Psoas muscle (tissue), 8 donors: Measurements from ENCODE around the gene DNAJB8. TPM values are rescaled to one million over a fixed set of nuclear protein-coding genes. Genes with fewer than 3 reads are reported as not detected.

Experiments used
- ATAC-seq, 4 donors: fragments of 200-7000 bp; cut with Tn5 transposase; one replicate each; pipeline ENCODE4 v1.9.1; 2020; ENCODE audit warnings: moderate library complexity in 3 of 4, mild to moderate bottlenecking in 2 of 4
- DNase-seq, 2 donors: peaks; one replicate each; pipeline ENCODE4 v3.0.0-alpha.2; 2020
- H3K27ac ChIP-seq: fragments of 200-600 bp; one replicate; pipeline ENCODE4 v1.8.0; 2022
- H3K27me3 ChIP-seq, 3 donors: fragments of 200-600 bp in 1 of 3; one replicate each; pipeline versions ENCODE4 v1.6.1 to v1.8.0; 2013 to 2022; ENCODE audit warnings: low read length in 2 of 3, mild to moderate bottlenecking in 2 of 3, moderate library complexity in 1 of 3; ENCODE audit not compliant: insufficient read depth in 3 of 3
- H3K36me3 ChIP-seq, 2 donors: fragments of 200-600 bp in 1 of 2; one replicate each; pipeline versions ENCODE4 v1.6.1 to v1.8.0; 2013 to 2022; ENCODE audit warnings: low read depth in 1 of 2, mild to moderate bottlenecking in 1 of 2, moderate library complexity in 1 of 2; ENCODE audit not compliant: insufficient read depth in 1 of 2
- H3K4me1 ChIP-seq: fragments of 200-600 bp; one replicate; pipeline ENCODE4 v1.8.0; 2022
- H3K4me3 ChIP-seq: fragments of 200-600 bp; one replicate; pipeline ENCODE4 v1.8.0; 2022; ENCODE audit warnings: mild to moderate bottlenecking
- H3K9me3 ChIP-seq: fragments of 200-600 bp; one replicate; pipeline ENCODE4 v1.8.0; 2022
- CTCF ChIP-seq: fragments of 200-600 bp; IDR thresholded peaks from one replicate; pipeline ENCODE4 v1.8.0; 2022; ENCODE audit warnings: antibody characterized with exemption
- WGBS, 3 donors: extraction: QIAGEN DNeasy Blood & Tissue Kit; methylation state at CpG; one replicate each; pipeline versions ENCODE4 v1.1.6 to v1.1.7; 2013; 5-methylcytosine and 5-hydroxymethylcytosine counted together
- intact Hi-C, 2 donors: fragments of 100-400 bp; cut with DNase I; formaldehyde crosslinking; loops; one replicate each; pipeline versions ENCODE4 v1.11.0 to v1.14.2; 2022
- polyA plus RNA-seq, 3 donors: library from polyadenylated mRNA; stranded (reverse); fragments of 200-250 nt; gene quantifications; one replicate each; pipeline ENCODE4 v1.2.3, GENCODE V29; 2013
- total RNA-seq, 4 donors: library from RNA; stranded (reverse); fragmentation: NEBNext Ultra II Directional in 2 of 4; extraction: Animal tissue kit (Norgen Biotek cat#: 25700) in 2 of 4; gene quantifications; one replicate each; pipeline versions ENCODE4 v1.2.1 to v1.2.4, GENCODE V29; 2021 to 2023
- donor health status: healthy with polysubstance abuse.
- donor health status: DM: no; HTN: no; CAD: no; lungs with moderate emphysema.
- donor health status: Bipolar disorder and iron deficiency.
- donor health status: healthy.
- donor health status: DM: yes; HTN: yes; CAD: no.
- donor health status: DM: no; HTN: no; CAD: no.
- donor health status: DM: no; HTN: no; CAD: no.
- donor health status: DM: yes; HTN: yes; CAD: no.

The DNAJB8 gene
- total and polyA plus RNA-seq, 7 donors: not detected

GRCh38 chr3:128505771-128506170 lies 39.1 kb upstream of the DNAJB8 start:
- WGBS, 3 donors: 91 to 94% (median 94%) methylated on average over 3 of the region's 3 CpGs
- H3K27me3 ChIP-seq: peaks cover 0 to 16% (median 0%) of the 10 kb centered on the region in 3 donors

GRCh38 chr3:128504963-128505730 lies 38.5 kb upstream of the DNAJB8 start:
- no peak for TF ChIP-seq CTCF
- Histone ChIP-seq H3K27me3 (peaks cover 0 to 15% (median 0%) of the 10 kb centered on the region in 3 donors), H3K4me3 (no peak overlapping the region), H3K9me3 (no peaks in the 10 kb centered on the region), H3K27ac (no peak overlapping the region), H3K36me3 (no peaks in the 10 kb centered on the region), H3K4me1 (no peaks in the 10 kb centered on the region)
- intact Hi-C loops: no loop called here
- DNase-seq: no peak
- 92 to 94% (median 92%) methylated on average over 12 of the region's 12 CpGs for WGBS, 3 donors
- ATAC-seq: no peak

More at GRCh38 chr3:128505771-128506170, 39.1 kb upstream of the DNAJB8 start:
- no peaks in the 10 kb centered on the region for H3K9me3 ChIP-seq
- ATAC-seq (no peak), DNase-seq (no peak)
- no peak for TF ChIP-seq CTCF
- intact Hi-C loops: no loop called here
- H3K4me1 ChIP-seq: no peaks in the 10 kb centered on the region
- H3K4me3 ChIP-seq: no peak overlapping the region
- H3K27ac ChIP-seq: no peak overlapping the region
- no peaks in the 10 kb centered on the region for H3K36me3 ChIP-seq

- no peaks in the 10 kb centered on the region for H3K4me1 ChIP-seq
- H3K9me3 ChIP-seq: no peaks in the 10 kb centered on the region
- no peak overlapping the region for H3K27ac ChIP-seq
- no peak for TF ChIP-seq CTCF
- no peak for DNase-seq
- ATAC-seq: no peak
- H3K36me3 ChIP-seq: no peaks in the 10 kb centered on the region
- WGBS, 3 donors: 83 to 89% (median 86%) methylated on average over 8 of the region's 8 CpGs
- intact Hi-C loops: no loop called here
- peaks cover 0 to 15% (median 0%) of the 10 kb centered on the region in 3 donors for H3K27me3 ChIP-seq
- H3K4me3 ChIP-seq: no peak overlapping the region
Observed at GRCh38 chr3:128504533-128504915, 37.8 kb upstream of the DNAJB8 start.

GRCh38 chr3:128503751-128504532 lies 37.3 kb upstream of the DNAJB8 start:
- TF ChIP-seq CTCF: no peak
- H3K4me3 ChIP-seq: no peak overlapping the region
- WGBS, 3 donors: 84 to 91% (median 86%) methylated on average over 10 of the region's 10 CpGs
- H3K27me3 ChIP-seq: peaks cover 0 to 18% (median 2%) of the 10 kb centered on the region in 3 donors
- H3K4me1 ChIP-seq: no peaks in the 10 kb centered on the region
- H3K27ac ChIP-seq: no peak overlapping the region
- H3K9me3 ChIP-seq: no peaks in the 10 kb centered on the region
- H3K36me3 ChIP-seq: no peaks in the 10 kb centered on the region
- no peak for DNase-seq
- intact Hi-C loops: no loop called here
- ATAC-seq: no peak
